SJCRH30 (cell line): ENCODE results near the gene C9orf43. TPM values are rescaled to one million over a fixed set of nuclear protein-coding genes. Genes with fewer than 3 reads are reported as not detected.
"Not testable (repeated sequence)": the region's sequence is repeated elsewhere in the genome, so short reads cannot be mapped to it uniquely, and the experiment has no call there.

Experiments used
- DNase-seq, 2 experiments: peaks; one replicate each; pipeline ENCODE4 v3.0.0-alpha.2; 2015 to 2020
- H3K27ac ChIP-seq: fragments of 250-450 bp; sonication (Bioruptor Pico); 2 replicates; pipeline ENCODE4 v1.5.1; 2020; ENCODE audit warnings: mild to moderate bottlenecking, moderate library complexity
- H3K27me3 ChIP-seq: fragments of 250-450 bp; sonication (Bioruptor Pico); 2 replicates; pipeline ENCODE4 v1.5.1; 2020; ENCODE audit warnings: mild to moderate bottlenecking, moderate library complexity
- H3K36me3 ChIP-seq: fragments of 250-450 bp; sonication (Bioruptor Pico); 2 replicates; pipeline ENCODE4 v1.5.1; 2020; ENCODE audit warnings: mild to moderate bottlenecking, moderate library complexity
- H3K4me1 ChIP-seq: fragments of 250-450 bp; sonication (Bioruptor Pico); 2 replicates; pipeline ENCODE4 v1.5.1; 2020; ENCODE audit warnings: mild to moderate bottlenecking, moderate library complexity
- H3K4me3 ChIP-seq: fragments of 250-450 bp; sonication (Bioruptor Pico); 2 replicates; pipeline ENCODE4 v1.5.1; 2020; ENCODE audit warnings: mild to moderate bottlenecking, moderate library complexity
- H3K9me3 ChIP-seq: fragments of 250-450 bp; sonication (Bioruptor Pico); replicated peaks from 2 replicates; pipeline ENCODE4 v1.5.1; 2020; ENCODE audit warnings: mild to moderate bottlenecking, moderate library complexity
- total RNA-seq: library from RNA; depleted of rRNA; stranded (reverse); fragments of >200 nt; shearing (Covaris generic); gene quantifications from 2 replicates; pipeline ENCODE4 v1.2.3, GENCODE V29; 2014

C9orf43 gene
- total RNA-seq, 1 experiment from 2014 or later, result 0.69 TPM

- H3K27me3 ChIP-seq, result no peaks in the 10 kb centered on the region
- H3K9me3 ChIP-seq, result no peaks in the 10 kb centered on the region
- H3K36me3 ChIP-seq, result 0 out of 2 replicates have a peak, but pooled peaks cover 3% of the 10 kb centered on the region
- H3K27ac ChIP-seq, result no peak overlapping the region
- no peak overlapping the region for H3K4me3 ChIP-seq
- peaks cover 19% of the 10 kb centered on the region for H3K4me1 ChIP-seq
- no peak for DNase-seq
Measured at GRCh38 chr9:113395000-113395861, 15.3 kb upstream of the C9orf43 start.

- no peak overlapping the region for H3K4me3 ChIP-seq
Measured at GRCh38 chr9:113397203-113397631, 13.3 kb upstream of the C9orf43 start.

GRCh38 chr9:113398796-113399195, 11.8 kb upstream of the C9orf43 start:
- H3K27ac ChIP-seq, result no peak overlapping the region; the same call in 1 of the 2 replicates
- no peaks in the 10 kb centered on the region for H3K36me3 ChIP-seq
- no peaks in the 10 kb centered on the region for H3K27me3 ChIP-seq
- DNase-seq, result no peak
- H3K4me1 ChIP-seq, result peaks cover 20% of the 10 kb centered on the region
- H3K9me3 ChIP-seq, result no peaks in the 10 kb centered on the region
- H3K4me3 ChIP-seq, result no peak overlapping the region

More at GRCh38 chr9:113397203-113397631, 13.3 kb upstream of the C9orf43 start:
- H3K9me3 ChIP-seq, result no peaks in the 10 kb centered on the region
- H3K36me3 ChIP-seq, result no peaks in the 10 kb centered on the region
- no peak for DNase-seq
- H3K27ac ChIP-seq, result no peak overlapping the region
- H3K4me1 ChIP-seq, result peaks cover 20% of the 10 kb centered on the region
- no peaks in the 10 kb centered on the region for H3K27me3 ChIP-seq

- DNase-seq, result no peak
- Histone ChIP-seq H3K9me3 (no peaks in the 10 kb centered on the region), H3K4me3 (no peak overlapping the region), H3K27me3 (no peaks in the 10 kb centered on the region), H3K4me1 (peaks cover 20% of the 10 kb centered on the region), H3K27ac (no peak overlapping the region), H3K36me3 (no peaks in the 10 kb centered on the region)
Measured at GRCh38 chr9:113399646-113400200, 10.8 kb upstream of the C9orf43 start.

- no peak within 1 kb of the TSS for H3K27ac ChIP-seq
- peak; percentile 99 for DNase-seq
- H3K4me1 ChIP-seq, result peaks cover 20% of the 10 kb centered on the region
- H3K27me3 ChIP-seq, result no peaks in the 10 kb centered on the region
- H3K36me3 ChIP-seq, result no peaks in the 10 kb centered on the region
- H3K9me3 ChIP-seq, result no peaks in the 10 kb centered on the region
- peak within 1 kb of the TSS; percentile 69 for H3K4me3 ChIP-seq
Measured at GRCh38 chr9:113401027-113401792, 9.3 kb upstream of the C9orf43 start, which contains the start of gene ALAD. Gene ALAD, minus strand, starts transcription at chr9:113401284. Its CDS starts 7,725 bp downstream, at chr9:113393559.

- Histone ChIP-seq H3K36me3 (peaks cover 16% of the 10 kb centered on the region), H3K27ac (no peak overlapping the region), H3K4me3 (no peak overlapping the region), H3K9me3 (no peaks in the 10 kb centered on the region), H3K27me3 (no peaks in the 10 kb centered on the region), H3K4me1 (peaks cover 12% of the 10 kb centered on the region)
- no peak for DNase-seq
Measured at GRCh38 chr9:113403646-113404045, 6.9 kb upstream of the C9orf43 start.

- peaks cover 24% of the 10 kb centered on the region for H3K36me3 ChIP-seq
- not testable (repeated sequence) for H3K27me3 ChIP-seq, H3K4me1 ChIP-seq, H3K4me3 ChIP-seq, H3K27ac ChIP-seq, DNase-seq, H3K9me3 ChIP-seq
Measured at GRCh38 chr9:113406353-113406752, 4.2 kb upstream of the C9orf43 start.

- not testable (repeated sequence) for H3K4me1 ChIP-seq, H3K9me3 ChIP-seq, H3K27me3 ChIP-seq, H3K4me3 ChIP-seq, H3K27ac ChIP-seq
- DNase-seq, result peak; percentile 64 to 77
- H3K36me3 ChIP-seq, result peaks cover 24% of the 10 kb centered on the region
Measured at GRCh38 chr9:113406873-113407511, 3.6 kb upstream of the C9orf43 start.

GRCh38 chr9:113409481-113409880, 1.1 kb upstream of the C9orf43 start:
- H3K4me1 ChIP-seq, result peaks cover 2% of the 10 kb centered on the region; the same call in 1 of the 2 replicates
- H3K27me3 ChIP-seq, result no peaks in the 10 kb centered on the region
- peak overlapping the region; percentile 75 for H3K4me3 ChIP-seq
- peak in 1 of 2 experiments; percentile 11 for DNase-seq
- no peaks in the 10 kb centered on the region for H3K9me3 ChIP-seq
- H3K36me3 ChIP-seq, result peaks cover 24% of the 10 kb centered on the region
- peak overlapping the region; percentile 95 for H3K27ac ChIP-seq

GRCh38 chr9:113409883-113410206, 702 bp upstream of the C9orf43 start:
- no peak for DNase-seq
- Histone ChIP-seq H3K27me3 (no peaks in the 10 kb centered on the region), H3K4me3 (peak overlapping the region; percentile 75), H3K27ac (peak overlapping the region; percentile 95), H3K36me3 (peaks cover 24% of the 10 kb centered on the region), H3K9me3 (no peaks in the 10 kb centered on the region), H3K4me1 (peaks cover 2% of the 10 kb centered on the region; the same call in 1 of the 2 replicates)

GRCh38 chr9:113416149-113416721, 5.7 kb downstream of the C9orf43 start:
- Histone ChIP-seq H3K4me1 (no peaks in the 10 kb centered on the region), H3K9me3 (no peaks in the 10 kb centered on the region), H3K27me3 (no peaks in the 10 kb centered on the region), H3K27ac (no peak overlapping the region), H3K36me3 (no peaks in the 10 kb centered on the region), H3K4me3 (no peak overlapping the region)
- DNase-seq, result peak in 1 of 2 experiments; percentile 18

- H3K4me1 ChIP-seq, result no peaks in the 10 kb centered on the region
- no peak overlapping the region for H3K27ac ChIP-seq
- no peak overlapping the region for H3K4me3 ChIP-seq
- no peaks in the 10 kb centered on the region for H3K9me3 ChIP-seq
- H3K36me3 ChIP-seq, result no peaks in the 10 kb centered on the region
- no peak for DNase-seq
- no peaks in the 10 kb centered on the region for H3K27me3 ChIP-seq
Measured at GRCh38 chr9:113417370-113417769, 6.8 kb downstream of the C9orf43 start.

- H3K36me3 ChIP-seq, result no peaks in the 10 kb centered on the region
- H3K4me1 ChIP-seq, result no peaks in the 10 kb centered on the region
- no peak for DNase-seq
- no peaks in the 10 kb centered on the region for H3K9me3 ChIP-seq
- peaks cover 20% of the 10 kb centered on the region for H3K27me3 ChIP-seq
- H3K27ac ChIP-seq, result no peak overlapping the region
- H3K4me3 ChIP-seq, result no peak overlapping the region
Measured at GRCh38 chr9:113421726-113422125, 11.2 kb downstream of the C9orf43 start.

GRCh38 chr9:113425072-113425471, 14.5 kb downstream of the C9orf43 start:
- DNase-seq, result no peak
- Histone ChIP-seq H3K9me3 (no peaks in the 10 kb centered on the region), H3K4me3 (no peak overlapping the region), H3K36me3 (no peaks in the 10 kb centered on the region), H3K27ac (no peak overlapping the region), H3K27me3 (peaks cover 20% of the 10 kb centered on the region), H3K4me1 (no peaks in the 10 kb centered on the region)
